GM23338 (cell line): ENCODE data around the gene KIAA1614. TPM values are rescaled to one million over a fixed set of nuclear protein-coding genes. Genes with fewer than 3 reads are reported as not detected.

Experiments
- CREB1 ChIP-seq: fragments of 250-450 bp; sonication (Bioruptor Pico); IDR thresholded peaks from 2 replicates; pipeline ENCODE4 v1.5.0; 2020; ENCODE audit warnings: low read depth, mild to moderate bottlenecking, moderate library complexity
- EZH2phosphoT487 ChIP-seq: fragments of 200-600 bp; sonication (generic); IDR thresholded peaks from one replicate; pipeline ENCODE4 v1.8.1; 2018; ENCODE audit warnings: antibody characterized with exemption; ENCODE audit not compliant: unreplicated experiment
- JUNB ChIP-seq: IDR thresholded peaks from one replicate; pipeline ENCODE4 v1.6.1; 2016; ENCODE audit warnings: antibody characterized with exemption; ENCODE audit not compliant: unreplicated experiment
- NANOG ChIP-seq: IDR thresholded peaks from 2 replicates; pipeline ENCODE4 v1.6.1; 2016; ENCODE audit warnings: antibody characterized with exemption, borderline replicate concordance
- POLR2AphosphoS5 ChIP-seq: IDR thresholded peaks from 2 replicates; pipeline ENCODE4 v1.6.1; 2016; ENCODE audit warnings: antibody characterized with exemption, low read depth
- STAT1 ChIP-seq: IDR thresholded peaks from one replicate; pipeline ENCODE4 v1.6.1; 2016; ENCODE audit warnings: antibody characterized with exemption; ENCODE audit not compliant: unreplicated experiment
- polyA plus RNA-seq: library from polyadenylated mRNA; unstranded; fragments of >200 nt; fragmentation: Nextera tagmentation; extraction: Ambion mirVana; gene quantifications from 2 replicates; pipeline ENCODE4 v1.2.1, GENCODE V29; 2016
- total RNA-seq: library from RNA; depleted of rRNA; stranded (reverse); fragments of >200 nt; shearing (Covaris generic); gene quantifications from 2 replicates; pipeline ENCODE4 v1.2.3, GENCODE V29; 2014; rRNA removed
- TF ChIP-seq, protein P1 (sequence below): IDR thresholded peaks from one replicate; pipeline ENCODE4 v1.6.1; 2018; ENCODE audit warnings: antibody characterized with exemption; ENCODE audit not compliant: unreplicated experiment
- TF ChIP-seq, protein P2 (sequence below), 2 experiments: fragments of 200-600 bp in 1 of 2; sonication (generic) in 1 of 2; conservative IDR thresholded peaks; 2 replicates each; pipeline versions ENCODE4 v1.5.1 to v1.6.1; 2016 to 2017; ENCODE audit warnings: antibody characterized with exemption in 2 of 2, low read depth in 2 of 2, mild to moderate bottlenecking in 2 of 2, moderate library complexity in 1 of 2

KIAA1614 gene
- total and polyA plus RNA-seq, 2 experiments from 2014 or later, result 1.1 to 1.8 TPM

DNA sequence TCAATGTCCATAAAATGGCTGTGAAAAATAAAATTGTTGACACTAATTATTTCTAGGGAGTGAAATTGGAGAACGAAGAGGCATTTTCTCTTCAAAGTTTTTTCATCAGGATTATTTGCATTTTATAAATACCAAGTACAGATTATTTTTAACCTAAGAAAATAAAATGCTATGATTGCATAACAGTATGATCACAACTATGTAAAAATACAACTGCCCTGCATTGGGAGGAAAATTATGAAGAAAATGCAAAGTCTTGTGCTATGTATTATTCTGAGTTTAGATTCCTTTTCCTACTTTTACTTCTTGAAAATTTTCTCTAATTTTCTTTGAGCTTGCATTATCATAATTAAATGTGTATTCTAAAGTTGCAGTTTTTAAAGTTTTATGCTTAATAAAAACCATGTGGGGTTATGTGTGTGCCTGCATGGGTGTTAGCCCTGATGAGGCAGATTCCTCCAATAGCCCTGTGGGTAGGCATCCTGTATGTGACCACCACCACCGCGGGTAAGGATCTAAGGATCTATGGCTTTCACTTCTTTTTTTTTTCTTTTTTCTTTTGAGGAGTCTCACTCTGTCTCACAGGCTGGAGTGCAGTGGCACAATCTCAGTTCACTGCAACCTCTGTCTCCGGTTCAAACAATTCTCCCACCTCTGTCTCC lies 85.3 kb downstream of the KIAA1614 start (continued):
- TF ChIP-seq, protein P1, sequence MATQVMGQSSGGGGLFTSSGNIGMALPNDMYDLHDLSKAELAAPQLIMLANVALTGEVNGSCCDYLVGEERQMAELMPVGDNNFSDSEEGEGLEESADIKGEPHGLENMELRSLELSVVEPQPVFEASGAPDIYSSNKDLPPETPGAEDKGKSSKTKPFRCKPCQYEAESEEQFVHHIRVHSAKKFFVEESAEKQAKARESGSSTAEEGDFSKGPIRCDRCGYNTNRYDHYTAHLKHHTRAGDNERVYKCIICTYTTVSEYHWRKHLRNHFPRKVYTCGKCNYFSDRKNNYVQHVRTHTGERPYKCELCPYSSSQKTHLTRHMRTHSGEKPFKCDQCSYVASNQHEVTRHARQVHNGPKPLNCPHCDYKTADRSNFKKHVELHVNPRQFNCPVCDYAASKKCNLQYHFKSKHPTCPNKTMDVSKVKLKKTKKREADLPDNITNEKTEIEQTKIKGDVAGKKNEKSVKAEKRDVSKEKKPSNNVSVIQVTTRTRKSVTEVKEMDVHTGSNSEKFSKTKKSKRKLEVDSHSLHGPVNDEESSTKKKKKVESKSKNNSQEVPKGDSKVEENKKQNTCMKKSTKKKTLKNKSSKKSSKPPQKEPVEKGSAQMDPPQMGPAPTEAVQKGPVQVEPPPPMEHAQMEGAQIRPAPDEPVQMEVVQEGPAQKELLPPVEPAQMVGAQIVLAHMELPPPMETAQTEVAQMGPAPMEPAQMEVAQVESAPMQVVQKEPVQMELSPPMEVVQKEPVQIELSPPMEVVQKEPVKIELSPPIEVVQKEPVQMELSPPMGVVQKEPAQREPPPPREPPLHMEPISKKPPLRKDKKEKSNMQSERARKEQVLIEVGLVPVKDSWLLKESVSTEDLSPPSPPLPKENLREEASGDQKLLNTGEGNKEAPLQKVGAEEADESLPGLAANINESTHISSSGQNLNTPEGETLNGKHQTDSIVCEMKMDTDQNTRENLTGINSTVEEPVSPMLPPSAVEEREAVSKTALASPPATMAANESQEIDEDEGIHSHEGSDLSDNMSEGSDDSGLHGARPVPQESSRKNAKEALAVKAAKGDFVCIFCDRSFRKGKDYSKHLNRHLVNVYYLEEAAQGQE, result no peak
- no peak for TF ChIP-seq CREB1 (CRISPR knock-in tag)
- no peak for TF ChIP-seq POLR2AphosphoS5
- no peak for TF ChIP-seq JUNB
- no peak for TF ChIP-seq EZH2phosphoT487
- TF ChIP-seq STAT1, result no peak
- TF ChIP-seq NANOG, result no peak
- TF ChIP-seq, protein P2, sequence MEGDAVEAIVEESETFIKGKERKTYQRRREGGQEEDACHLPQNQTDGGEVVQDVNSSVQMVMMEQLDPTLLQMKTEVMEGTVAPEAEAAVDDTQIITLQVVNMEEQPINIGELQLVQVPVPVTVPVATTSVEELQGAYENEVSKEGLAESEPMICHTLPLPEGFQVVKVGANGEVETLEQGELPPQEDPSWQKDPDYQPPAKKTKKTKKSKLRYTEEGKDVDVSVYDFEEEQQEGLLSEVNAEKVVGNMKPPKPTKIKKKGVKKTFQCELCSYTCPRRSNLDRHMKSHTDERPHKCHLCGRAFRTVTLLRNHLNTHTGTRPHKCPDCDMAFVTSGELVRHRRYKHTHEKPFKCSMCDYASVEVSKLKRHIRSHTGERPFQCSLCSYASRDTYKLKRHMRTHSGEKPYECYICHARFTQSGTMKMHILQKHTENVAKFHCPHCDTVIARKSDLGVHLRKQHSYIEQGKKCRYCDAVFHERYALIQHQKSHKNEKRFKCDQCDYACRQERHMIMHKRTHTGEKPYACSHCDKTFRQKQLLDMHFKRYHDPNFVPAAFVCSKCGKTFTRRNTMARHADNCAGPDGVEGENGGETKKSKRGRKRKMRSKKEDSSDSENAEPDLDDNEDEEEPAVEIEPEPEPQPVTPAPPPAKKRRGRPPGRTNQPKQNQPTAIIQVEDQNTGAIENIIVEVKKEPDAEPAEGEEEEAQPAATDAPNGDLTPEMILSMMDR (conservative IDR thresholded peaks at IDR 0.05; ENCODE audit: low read depth in 2 of 2), result no peak

Other genes starting within 250 kb of the KIAA1614 start
- 42.1 and 44.5 TPM in 2 replicates for gene STX6, start 110.0 kb downstream of the KIAA1614 start, total RNA-seq
- gene STX6, start 110.0 kb downstream of the KIAA1614 start, polyA plus RNA-seq, result 16.8 and 17.0 TPM in 2 replicates
- gene MR1, start 121.1 kb downstream of the KIAA1614 start, total RNA-seq, result not detected in 2 replicates
- gene MR1, start 121.1 kb downstream of the KIAA1614 start, polyA plus RNA-seq, result 0.18 TPM in 1 of 2 replicates, not detected in the other
- 8.3 and 9.5 TPM in 2 replicates for gene IER5, start 175.8 kb downstream of the KIAA1614 start, total RNA-seq
- gene IER5, start 175.8 kb downstream of the KIAA1614 start, polyA plus RNA-seq, result 3.8 and 4.6 TPM in 2 replicates